Measurements from ENCODE around the gene HIC2. TPM values are rescaled to one million over a fixed set of nuclear protein-coding genes. Genes with fewer than 3 reads are reported as not detected.
"Not testable (repeated sequence)": the region's sequence is repeated elsewhere in the genome, so short reads cannot be mapped to it uniquely, and the experiment has no call there.

Gene HIC2
- total RNA-seq, 2 donors from 2014 or later: 38.5 to 45.6 TPM

GRCh38 chr22:21499623-21500506 lies 82.7 kb downstream of the HIC2 start:
- H3K4me1 Mint-ChIP-seq; H3K4me1 ChIP-seq (ENCODE audit: control insufficient read depth, insufficient read depth, low read length); H3K27ac Mint-ChIP-seq; H3K36me3 ChIP-seq (ENCODE audit: control insufficient read depth, insufficient read depth, low read length); DNase-seq; H3K9me3 ChIP-seq (ENCODE audit: control insufficient read depth, low read length); H3K4me3 Mint-ChIP-seq; H3K27me3 Mint-ChIP-seq (ENCODE audit: insufficient read depth); H3K9ac ChIP-seq (ENCODE audit: extremely low read depth, low read length, poor library complexity, severe bottlenecking); H3K36me3 Mint-ChIP-seq (ENCODE audit: low read depth); H3K27me3 ChIP-seq (ENCODE audit: control insufficient read depth, insufficient read depth, low read length, poor library complexity, severe bottlenecking); H3K27ac ChIP-seq (ENCODE audit: low read depth, low read length); H3K4me3 ChIP-seq (ENCODE audit: low read length); H3K9me3 Mint-ChIP-seq: not testable (repeated sequence)
- no CpG with 5 or more reads among the region's 16 CpGs for WGBS, 2 experiments (ENCODE audit: insufficient coverage in 1 of 2, insufficient read length in 1 of 2)

Other genes with a start within 250 kb of the HIC2 start
- gene RIMBP3B, start 33.6 kb upstream of the HIC2 start, total RNA-seq: under 1 TPM; 0.55 to 0.57 TPM
- gene TMEM191C, start 50.0 kb downstream of the HIC2 start, total RNA-seq: 1 to 10 TPM; 4.0 to 4.4 TPM
- gene RIMBP3C, start 134.1 kb downstream of the HIC2 start, total RNA-seq: under 1 TPM; 0.53 to 0.75 TPM
- 10 to 100 TPM; 74.6 to 79.4 TPM for gene UBE2L3, start 150.3 kb downstream of the HIC2 start, total RNA-seq
- gene YDJC, start 212.7 kb downstream of the HIC2 start, total RNA-seq: 10 to 100 TPM; 16.4 to 19.9 TPM
- under 1 TPM; 0.46 to 0.84 TPM for gene CCDC116, start 215.4 kb downstream of the HIC2 start, total RNA-seq
- gene SDF2L1, start 224.9 kb downstream of the HIC2 start, total RNA-seq: 10 to 100 TPM; 30.3 to 61.4 TPM
- gene PPIL2, start 248.6 kb downstream of the HIC2 start, total RNA-seq: 10 to 100 TPM; 39.9 to 41.2 TPM